ENCODE results near the gene CNST. TPM values are rescaled to one million over a fixed set of nuclear protein-coding genes. Genes with fewer than 3 reads are reported as not detected.

Gene CNST, protein sequence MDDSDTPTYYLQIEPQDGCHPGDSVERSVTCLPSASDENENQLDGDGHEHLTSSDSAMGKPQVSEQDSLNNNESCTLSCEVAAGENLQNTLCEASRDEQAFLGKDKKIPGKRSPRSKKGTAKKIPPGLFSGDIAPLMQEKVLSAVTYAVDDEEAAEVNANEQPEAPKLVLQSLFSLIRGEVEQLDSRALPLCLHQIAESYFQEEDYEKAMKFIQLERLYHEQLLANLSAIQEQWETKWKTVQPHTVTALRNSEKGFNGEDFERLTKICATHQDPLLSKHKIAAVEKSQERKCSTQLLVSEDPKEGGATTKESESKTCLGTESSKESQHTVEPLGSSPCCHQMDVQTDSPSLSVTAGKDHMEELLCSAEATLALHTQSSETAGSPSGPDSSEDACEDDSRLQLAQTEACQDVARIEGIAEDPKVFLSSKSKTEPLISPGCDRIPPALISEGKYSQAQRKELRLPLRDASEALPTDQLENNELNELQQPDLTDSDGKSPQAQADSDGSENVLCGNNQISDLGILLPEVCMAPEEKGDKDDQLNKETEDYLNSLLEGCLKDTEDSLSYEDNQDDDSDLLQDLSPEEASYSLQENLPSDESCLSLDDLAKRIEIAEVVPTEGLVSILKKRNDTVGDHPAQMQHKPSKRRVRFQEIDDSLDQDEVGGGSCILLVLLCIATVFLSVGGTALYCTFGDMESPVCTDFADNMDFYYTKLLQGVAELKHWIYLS
- total RNA-seq, result 27.5 and 31.0 TPM in 2 replicates

DNA sequence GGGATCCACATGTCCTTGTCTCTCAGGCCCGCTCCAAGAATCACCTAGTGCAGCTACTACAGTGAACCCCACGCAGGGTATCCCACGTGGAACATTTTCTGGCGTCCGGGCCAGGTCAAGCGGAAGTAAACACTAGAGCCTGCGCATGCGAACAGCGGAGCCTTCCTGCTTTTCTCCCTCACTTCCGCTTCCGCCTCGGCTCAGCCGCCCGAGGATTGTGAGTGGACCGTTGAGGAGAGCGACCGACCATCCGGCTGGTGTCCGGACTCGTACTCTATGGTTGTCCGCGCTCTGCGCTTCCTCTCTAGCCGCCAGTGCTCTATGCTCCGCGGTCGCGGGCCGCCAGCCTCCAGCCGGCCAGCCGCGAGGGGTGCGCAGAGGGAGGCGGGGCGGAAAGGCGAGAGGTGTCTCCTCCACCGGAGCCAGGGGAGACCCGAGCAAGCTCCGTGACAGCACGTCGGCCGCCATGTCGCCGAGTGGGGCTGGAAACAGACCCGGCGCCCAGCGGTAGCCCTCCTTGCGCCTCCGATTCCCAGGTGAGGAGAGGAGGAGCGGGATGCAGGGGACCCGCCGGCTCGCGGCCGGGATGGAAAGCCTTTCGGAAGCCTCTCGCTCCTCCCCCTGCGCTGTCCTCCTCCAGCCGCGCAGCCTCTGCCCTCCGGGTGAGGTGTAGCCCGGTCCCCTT lies at the start of gene CNST, which contains the start of gene TFB2M:
TSS of gene CNST (plus strand) at position 329 of the 685 bp plus-strand sequence. CDS start 25,107 bp downstream, outside the sequence.
TSS of gene TFB2M (minus strand) at position 134 of the 685 bp plus-strand sequence. CDS start at position 11, 123 bp downstream.
- peak; percentile 99 for DNase-seq

DNA sequence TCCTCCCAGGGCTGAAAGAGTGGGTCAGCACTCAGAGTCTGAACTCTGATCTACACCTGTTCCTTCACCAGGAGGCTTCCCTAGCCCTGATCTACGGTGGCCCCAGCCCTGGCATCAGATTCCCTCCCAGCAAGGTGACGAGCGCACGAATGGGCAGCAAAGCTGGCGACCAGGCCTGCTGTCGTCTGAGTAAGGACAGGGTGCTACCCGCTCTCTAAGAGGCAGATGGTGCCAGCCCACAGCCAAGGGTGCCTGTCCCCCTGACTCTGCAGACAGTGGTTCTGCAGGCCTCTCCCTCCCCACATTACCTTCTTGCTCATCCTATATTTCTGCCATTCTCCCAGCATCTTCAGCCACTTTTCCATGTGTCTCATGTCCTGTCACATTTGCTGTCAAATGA lies 48.9 kb upstream of the CNST start:
- DNase-seq, result no peak

DNA sequence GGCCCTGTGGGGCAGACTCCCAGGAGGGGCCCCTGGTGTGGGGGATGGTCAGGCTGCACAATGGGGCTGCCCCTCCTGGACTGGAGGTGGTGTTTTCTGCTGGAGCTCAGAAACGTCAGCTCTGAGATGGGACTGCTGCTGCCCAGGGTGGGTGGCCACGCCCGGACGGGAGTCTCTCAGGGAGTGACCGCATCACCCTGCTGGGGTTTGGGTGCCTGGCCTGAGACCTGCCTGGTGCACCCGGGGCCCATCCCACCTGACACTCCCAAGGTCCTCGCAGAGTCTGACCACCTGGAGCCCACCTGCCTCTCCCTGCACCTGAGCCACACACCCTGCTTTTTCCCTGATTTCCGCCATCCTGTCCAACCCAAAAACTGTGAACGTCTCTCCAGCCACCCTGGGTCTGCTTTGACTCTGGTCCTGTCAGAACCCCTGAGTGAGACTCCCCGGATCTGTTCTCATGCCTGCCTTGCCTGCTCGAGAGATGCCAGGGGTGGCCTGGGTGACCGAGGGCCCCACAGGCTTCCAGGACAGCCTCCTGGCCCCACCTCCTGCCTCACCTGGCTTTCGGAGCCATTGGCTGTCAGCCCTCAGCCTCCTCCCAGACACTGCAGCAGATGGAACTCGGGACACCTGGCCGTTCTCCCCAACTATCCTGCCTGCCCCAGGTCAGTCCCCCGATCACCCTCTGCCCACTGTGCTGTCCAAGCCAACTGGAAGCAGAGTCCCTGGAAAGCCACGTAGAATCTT lies 47.6 kb upstream of the CNST start:
- DNase-seq, result no peak

DNA sequence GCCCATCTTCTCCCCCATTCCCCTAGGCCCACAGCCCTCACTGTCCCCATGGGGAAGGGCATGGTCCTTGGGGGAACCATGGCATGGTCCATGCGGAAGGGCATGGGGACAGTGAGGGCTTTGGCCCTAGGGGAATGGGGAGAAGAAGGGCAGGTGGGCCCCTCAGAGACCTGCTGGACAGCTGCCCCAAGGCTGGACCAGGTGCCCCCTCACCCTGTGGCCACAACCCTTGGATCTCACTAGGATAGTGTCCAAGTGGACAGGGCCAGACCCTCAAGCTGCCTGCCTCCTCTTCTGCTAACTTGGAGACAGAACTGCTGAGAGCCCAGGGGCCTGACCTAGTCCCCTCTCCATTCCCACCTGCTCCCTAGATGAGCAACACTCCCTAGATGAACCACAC lies 46.7 kb upstream of the CNST start:
- DNase-seq, result no peak

DNA sequence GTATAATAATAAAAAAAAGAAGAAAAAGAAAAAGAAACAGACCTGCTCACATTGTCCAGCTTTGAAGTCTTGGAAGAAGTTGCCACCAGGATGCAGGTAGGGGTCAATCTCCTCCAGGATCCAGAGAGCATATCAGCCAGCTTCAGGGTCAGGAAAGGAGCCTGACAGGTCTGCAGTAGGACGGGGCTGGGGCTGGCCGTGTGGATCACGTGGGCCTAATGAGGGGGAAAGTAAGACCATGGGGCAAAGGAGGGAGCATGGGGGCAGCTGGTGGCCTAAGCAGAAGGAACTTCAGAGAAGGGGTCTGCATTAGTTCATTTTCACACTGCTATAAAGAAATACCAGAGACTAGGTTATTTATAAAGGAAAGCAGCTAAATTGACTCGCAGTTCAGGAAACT lies 39.9 kb upstream of the CNST start:
- DNase-seq, result no peak

DNA sequence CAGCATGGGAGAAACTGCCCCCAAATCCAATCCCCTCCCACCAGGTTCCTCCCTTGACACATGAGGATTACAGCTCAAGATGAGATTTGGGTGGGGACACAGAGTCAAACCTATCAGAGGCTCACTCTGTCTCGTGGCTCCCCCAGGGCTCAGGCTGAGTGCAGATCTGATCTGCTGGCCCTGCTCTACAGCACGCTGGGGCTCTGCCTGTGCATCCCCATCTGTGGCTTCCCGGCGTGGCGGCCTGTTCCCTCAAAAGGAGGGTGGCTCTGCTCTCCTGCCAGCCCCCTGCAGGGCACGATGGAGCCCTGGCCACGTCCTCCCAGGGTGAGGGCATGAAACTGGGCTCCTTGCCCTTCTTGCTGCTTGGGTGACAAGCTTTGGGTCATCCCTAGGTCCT lies 39.3 kb upstream of the CNST start:
- DNase-seq, result no peak

DNA sequence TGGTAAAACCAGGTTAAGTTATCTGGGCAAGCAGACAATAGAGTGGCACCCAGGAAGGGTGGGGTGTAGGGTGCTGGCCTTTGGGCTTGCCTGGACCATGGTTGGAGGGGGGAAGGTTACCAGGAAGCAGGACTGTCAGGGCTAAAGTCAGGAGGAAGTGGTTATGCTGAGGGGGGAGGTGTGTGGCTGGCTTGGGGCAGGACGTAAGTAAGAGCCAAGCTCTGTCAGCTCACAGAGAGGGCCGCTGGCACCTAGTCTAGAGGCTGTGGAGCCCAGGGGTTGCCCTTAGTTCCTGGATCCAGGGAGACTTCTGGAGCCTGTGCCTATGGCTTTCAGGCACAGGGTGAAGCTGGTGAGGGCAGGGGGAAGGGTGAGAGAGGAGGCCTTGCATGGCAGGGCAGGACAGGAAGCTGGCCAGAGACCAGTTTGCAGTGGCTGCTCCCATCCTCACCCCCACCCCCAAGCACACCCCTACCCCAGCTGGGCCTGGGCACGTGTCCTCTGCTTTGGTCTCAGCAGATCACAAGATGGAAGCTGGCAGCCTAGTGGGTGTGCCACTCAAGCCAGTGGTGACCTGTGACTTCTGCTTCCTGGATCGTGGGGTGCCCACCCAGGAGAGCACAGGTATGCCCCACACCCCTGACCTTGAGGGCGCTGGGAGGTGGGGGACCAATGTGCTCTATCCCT lies 38.7 kb upstream of the CNST start:
- DNase-seq, result no peak

DNA sequence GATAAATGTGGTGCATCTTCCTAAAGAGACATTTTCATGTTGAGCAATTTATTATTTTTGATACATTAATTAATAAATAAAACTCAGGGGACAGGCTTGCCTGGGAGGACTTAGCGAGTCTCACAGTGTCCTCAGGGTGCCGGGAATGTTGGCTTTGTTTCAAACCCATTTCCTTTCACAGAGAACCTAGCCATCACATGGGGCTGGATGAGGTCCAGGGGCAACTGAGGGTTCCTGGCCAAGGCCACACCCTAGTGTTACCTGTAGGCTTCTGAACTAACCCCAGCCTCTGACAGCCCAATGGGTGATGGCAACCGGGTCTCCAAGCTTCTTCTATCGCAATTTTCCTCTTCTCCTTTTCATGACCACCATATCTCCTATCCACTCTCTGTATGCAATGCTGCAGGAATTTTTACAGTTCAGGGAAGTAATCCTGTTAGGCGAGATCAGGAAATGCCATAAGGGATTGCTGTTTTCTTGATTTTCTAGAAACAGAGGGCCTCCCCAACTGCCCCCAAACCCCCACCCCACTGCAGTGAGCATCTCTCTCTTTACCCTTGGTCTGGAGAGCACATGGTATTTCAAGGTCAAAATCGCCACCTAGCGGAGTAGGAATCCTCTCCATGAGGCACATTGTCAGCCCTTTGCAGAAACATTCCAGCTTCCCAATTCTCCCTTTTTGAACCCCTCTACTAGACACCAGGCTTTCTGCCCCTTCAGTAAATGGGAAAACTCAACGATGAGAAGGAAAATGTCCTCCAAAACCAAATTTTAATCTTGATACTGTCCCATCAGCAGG lies 37.1 kb upstream of the CNST start:
- DNase-seq, result no peak

DNA sequence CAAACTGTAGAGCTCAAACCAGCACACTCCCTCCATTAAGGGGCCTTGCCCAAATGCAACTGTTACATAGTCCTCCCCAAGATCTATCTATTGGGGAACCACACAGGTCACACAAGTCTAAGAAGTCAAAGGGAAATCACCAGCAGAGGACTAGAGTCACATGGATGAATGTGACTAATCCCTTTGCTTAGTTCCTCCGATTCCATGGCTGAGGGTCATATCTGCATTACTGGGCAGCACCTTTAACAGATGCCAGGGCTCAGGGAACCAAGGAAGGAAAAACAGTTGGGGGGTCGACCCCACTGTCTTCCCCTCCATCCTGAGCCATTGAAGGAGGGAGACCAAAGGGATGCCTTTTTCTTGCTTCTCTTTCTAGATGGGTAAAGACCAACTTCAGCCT lies 35.8 kb upstream of the CNST start:
- no peak for DNase-seq

DNA sequence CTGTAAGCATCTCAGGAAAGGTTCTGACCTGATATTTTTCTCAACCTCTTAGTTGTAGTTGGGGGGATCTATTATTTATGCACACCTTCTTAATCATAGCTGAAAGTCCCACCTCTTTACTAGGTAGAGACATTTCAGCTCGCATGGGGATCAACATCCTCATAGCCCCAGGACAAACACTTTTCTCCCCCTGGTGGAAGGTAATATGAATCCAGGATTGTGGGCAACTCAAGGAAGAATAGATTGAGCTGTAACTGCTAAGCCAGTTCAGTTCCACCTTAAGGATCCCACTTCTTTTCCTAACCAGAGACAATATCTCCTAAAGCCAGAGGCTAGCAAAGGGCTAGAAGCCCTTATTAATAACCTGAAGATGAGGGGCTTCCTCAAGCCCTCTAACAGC lies 33.7 kb upstream of the CNST start:
- DNase-seq, result peak; percentile 7

DNA sequence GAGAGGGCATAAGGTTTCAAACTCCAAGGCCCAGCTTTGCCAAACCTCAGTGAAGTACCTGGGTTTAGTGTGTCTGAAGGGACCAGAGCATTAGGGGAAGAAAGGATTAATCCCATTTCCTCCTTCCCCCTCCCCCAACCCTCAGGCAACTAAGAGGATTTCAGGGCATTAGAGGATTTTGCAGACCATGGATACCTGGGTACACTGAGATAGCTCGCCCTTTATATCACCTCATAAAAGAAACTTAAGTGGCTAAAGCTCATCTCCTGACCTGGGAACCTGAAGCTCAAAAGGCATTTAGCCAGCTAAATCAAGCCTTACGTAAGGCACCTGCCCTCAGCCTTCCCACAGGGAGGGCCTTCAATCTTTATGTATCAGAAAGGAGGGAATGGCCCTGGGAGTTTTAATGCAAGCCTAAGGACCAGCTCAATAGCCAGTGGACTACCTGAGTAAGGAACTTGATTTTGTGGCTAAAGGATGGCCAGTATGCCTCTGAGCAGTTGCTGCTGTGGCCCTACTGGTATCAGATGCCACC lies 32.8 kb upstream of the CNST start:
- no peak for DNase-seq

DNA sequence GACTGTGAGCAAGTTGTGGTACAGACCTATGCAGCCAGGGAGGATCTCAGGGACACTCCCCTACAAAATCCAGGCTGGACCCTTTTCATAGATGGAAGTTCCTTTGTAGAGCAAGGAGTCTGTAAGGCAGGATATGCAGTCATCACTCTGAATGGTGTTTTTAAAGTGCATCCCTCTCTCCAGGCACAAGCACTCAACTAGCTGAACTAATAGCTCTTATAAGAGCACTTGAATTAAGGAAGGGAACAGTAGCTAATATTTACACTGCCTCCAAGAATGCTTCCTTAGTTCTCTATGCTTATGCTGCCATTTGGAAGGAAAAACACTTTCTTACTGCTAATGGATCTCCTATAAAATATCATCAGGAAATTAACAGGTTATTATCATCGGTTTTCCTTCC lies 32.1 kb upstream of the CNST start:
- no peak for DNase-seq

DNA sequence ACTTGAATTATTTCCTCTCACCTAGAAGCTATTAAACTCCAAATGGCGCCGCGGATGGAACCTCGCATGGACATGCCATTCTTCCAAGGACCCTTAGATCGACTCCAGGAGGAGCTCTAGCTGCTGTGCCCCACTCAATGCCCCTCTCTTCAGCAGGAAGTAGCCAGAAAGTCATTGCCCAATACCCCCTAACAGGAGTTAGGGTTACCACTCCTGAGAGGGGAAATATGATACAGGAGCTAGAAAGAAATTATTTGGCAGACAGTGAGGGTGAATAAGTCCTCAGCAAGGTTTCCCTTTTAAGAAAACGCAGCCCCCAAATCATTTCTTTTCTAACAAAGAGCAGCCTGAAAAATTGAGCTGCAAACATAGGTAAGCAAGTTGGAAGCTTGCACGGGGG lies 28.8 kb upstream of the CNST start:
- no peak for DNase-seq

DNA sequence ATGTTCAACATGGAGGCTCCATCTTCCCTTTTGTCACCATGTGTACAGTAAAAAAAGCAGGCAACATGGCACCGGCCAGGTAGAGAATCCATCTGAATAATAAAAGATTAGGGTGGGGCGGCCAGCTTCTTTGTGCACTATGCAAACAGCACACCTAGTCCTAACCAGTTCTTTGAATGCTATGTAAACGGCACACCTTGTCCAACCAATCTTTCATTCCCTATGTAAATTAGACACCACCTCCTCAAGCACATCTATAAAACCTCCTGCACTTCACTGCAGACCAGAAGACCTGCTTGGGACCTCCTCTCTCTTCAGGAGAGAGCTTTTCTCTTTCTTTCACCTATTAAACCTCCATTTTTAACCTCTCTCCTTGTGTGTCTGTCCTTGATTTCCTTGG lies 28.4 kb upstream of the CNST start:
- no peak for DNase-seq

DNA sequence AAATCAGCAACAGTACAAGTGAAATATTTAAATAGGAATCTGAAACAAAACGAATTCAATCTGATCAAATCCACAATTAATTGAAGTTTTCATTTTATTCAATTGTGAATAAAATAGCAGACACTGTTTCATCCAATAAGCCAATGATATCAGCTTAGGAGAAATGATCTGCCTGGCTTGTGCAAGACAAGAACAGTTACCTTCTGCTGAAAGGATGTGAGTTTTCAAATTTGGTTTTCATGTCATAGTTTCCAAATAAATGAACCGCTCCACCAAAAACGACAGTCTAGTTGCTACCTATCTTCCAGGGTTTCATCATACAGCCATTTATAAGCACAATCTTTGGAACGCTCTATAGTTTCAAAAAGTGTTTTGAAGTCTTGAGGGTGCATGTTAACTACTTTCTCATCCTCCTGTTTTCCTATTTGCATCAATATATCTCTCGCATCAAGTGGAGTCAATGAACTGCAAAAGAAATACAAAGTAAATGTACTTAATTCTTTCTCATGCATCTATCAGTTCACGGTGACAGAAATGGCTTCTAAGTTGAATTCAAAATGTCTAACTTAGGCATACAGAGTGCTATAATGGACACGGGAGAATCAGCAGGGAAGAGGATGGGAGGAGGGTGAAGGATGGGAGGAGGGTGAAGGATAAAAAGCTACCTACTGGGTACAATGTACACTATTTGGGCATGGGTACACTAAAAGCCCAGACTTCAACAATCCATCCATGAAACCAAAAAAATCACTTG lies 25.3 kb upstream of the CNST start:
- DNase-seq, result no peak

DNA sequence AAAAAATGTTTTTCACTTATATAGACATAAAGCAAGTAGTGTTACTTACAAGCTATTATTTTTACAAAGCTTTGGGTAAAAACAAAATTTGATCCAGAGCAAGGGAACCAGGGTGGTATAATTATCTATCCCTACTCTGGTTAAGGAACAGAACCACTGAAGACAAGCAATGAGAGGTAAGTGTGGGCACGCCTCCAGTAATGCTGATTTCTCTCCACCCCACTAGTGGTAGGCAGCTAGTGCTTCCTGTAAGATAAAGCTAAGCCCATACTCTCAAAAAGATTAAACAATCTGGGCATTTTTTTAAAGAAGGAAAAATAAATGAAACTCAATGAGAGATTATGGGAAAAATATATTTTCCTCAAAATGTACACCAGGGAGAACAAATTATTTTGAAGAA lies 22.3 kb upstream of the CNST start:
- DNase-seq, result no peak

DNA sequence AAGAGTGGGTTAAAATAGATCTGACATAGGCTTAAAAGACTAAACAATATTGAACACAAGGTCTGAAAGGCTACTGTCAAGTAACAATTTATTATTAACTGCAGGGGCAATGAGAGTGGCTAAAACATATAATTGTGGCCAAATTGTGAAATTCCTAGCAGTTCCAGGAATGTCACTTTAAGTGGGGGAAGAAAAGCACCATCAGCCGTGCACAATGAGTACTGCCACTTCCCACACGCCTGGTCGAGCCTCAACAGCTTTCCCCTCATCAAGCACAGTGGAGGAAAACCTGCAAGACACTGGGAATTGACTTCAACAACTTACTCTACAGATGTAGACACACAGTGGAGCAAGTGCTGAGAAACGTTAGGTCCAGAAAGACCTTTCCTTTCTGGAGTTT lies 16.6 kb upstream of the CNST start:
- DNase-seq, result no peak

DNA sequence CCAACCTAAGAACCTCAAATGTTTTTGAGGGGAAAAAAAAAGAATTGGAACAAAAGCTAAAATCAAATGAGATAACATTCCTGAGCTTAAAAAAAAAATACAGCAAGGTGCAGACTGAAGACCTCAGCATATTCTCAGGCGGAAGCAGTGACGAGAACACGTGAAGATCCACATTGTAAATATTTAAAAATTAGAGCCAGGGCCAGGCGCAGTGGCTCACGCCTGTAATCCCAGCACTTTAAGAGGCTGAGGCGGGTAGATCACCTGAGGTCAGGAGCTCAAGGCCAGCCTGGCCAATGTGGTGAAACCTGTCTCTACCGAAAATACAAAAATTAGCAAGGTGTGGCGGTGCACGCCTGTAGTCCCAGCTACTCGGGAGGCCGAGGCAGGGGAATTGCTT lies 15.9 kb upstream of the CNST start:
- no peak for DNase-seq

DNA sequence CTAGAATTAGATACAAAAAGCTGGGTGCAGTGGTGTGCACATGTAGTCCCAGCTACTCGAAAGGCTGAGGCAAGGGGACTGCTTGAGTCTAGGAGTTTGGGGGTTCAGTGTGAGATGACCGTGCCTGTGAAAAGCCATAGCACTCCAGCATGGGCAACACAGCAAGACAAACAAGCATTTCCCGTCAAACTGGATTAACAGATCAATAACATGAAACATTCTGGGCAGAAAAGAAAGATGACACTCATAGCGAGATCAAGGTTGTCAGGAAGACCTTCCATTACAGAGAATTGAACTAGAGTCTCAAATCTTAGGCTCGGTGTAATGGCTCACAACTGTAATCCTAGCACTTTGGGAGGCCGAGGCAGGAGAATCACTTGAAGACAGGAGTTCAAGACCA lies 14.1 kb upstream of the CNST start:
- DNase-seq, result no peak

DNA sequence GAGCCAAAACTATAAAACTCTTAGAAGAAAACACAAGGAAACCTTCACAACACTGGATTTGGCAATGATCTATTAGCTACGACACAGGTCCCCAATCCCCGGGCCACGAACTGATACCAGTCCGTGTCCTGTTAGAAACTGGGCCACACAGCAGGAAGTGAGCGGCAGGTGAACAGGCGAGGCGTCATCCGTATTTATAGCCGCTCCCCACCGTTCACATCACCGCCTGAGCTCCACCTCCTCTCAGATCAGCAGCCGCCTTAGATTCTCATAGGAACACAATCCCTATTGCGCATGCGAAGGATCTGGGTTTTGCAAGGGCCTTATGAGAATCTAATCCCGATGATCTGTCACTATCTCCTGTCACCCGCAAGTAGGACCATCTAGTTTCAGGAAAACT lies 12.1 kb upstream of the CNST start:
- no peak for DNase-seq

All from dermis blood vessel endothelial cell (primary cell).